GM12891 (cell line): ENCODE measurements around the gene DMC1. TPM values are rescaled to one million over a fixed set of nuclear protein-coding genes. Genes with fewer than 3 reads are reported as not detected.
A peak's percentile ranks its signal among the peaks of the same experiment; 100 is the strongest.
"Not testable (repeated sequence)": the region's sequence is repeated elsewhere in the genome, so short reads cannot be mapped to it uniquely, and the experiment has no call there.

Experiments
- DNase-seq: peaks from one replicate; pipeline ENCODE4 v3.0.0; 2011; ENCODE audit warnings: low spot score; ENCODE audit not compliant: insufficient read length
- FAIRE-seq: peaks from 2 replicates; lab custom pipeline; 2011; peaks lifted over from hg19 to GRCh38; lab: Jason Lieb, UNC
- PAX5 ChIP-seq: IDR thresholded peaks from 2 replicates; pipeline ENCODE4 v1.6.1; 2011; ENCODE audit warnings: low read length, moderate library complexity, mild to moderate bottlenecking; ENCODE audit not compliant: insufficient read depth, severe bottlenecking
- POLR2A ChIP-seq: IDR thresholded peaks from 2 replicates; pipeline ENCODE4 v1.6.1; 2011; ENCODE audit warnings: low read depth, low read length, control low read depth
- POLR2AphosphoS5 ChIP-seq: IDR thresholded peaks from 2 replicates; pipeline ENCODE4 v1.6.1; 2011; ENCODE audit warnings: low read depth, low read length, control low read depth
- POU2F2 ChIP-seq: IDR thresholded peaks from 2 replicates; pipeline ENCODE4 v1.6.1; 2011; ENCODE audit warnings: low read depth, mild to moderate bottlenecking, control low read depth, low read length, moderate library complexity
- SPI1 ChIP-seq: IDR thresholded peaks from 2 replicates; pipeline ENCODE4 v1.6.1; 2011; ENCODE audit warnings: low read depth, low read length, control low read depth
- TAF1 ChIP-seq: IDR thresholded peaks from 2 replicates; pipeline ENCODE4 v1.6.1; 2011; ENCODE audit warnings: low read depth, low read length, control low read depth
- polyA plus RNA-seq: library from polyadenylated mRNA; unstranded; fragments of >200 nt; gene quantifications from one replicate; pipeline ENCODE4 v1.2.1, GENCODE V29; 2012; ENCODE audit warnings: low read depth, missing spikeins, inconsistent platforms; ENCODE audit not compliant: missing spikeins

DMC1 gene
- polyA plus RNA-seq = 10.6 TPM

- FAIRE-seq (peak; percentile 95), DNase-seq (peak; percentile 93)
- no peak for TF ChIP-seq TAF1
- no peak for TF ChIP-seq PAX5
- TF ChIP-seq POLR2A = no peak
- no peak for TF ChIP-seq POU2F2
- no peak for TF ChIP-seq POLR2AphosphoS5
- TF ChIP-seq SPI1 = no peak; the same call in 1 of the 2 replicates
These were observed at the start of gene DMC1 for GRCh38 chr22:38569972-38570778. TSS of gene DMC1 (minus strand) at chr22:38570183. CDS start at chr22:38568256, 1,927 bp downstream.

GRCh38 chr22:38618682-38619081 is 48.7 kb upstream of the DMC1 start:
- DNase-seq (no peak), FAIRE-seq (no peak)
- TF ChIP-seq POLR2AphosphoS5 = no peak
- no peak for TF ChIP-seq PAX5
- no peak for TF ChIP-seq POLR2A
- TF ChIP-seq SPI1 = no peak
- no peak for TF ChIP-seq TAF1
- TF ChIP-seq POU2F2 = no peak

- DNase-seq = no peak
- FAIRE-seq = no peak
- TF ChIP-seq SPI1 = no peak
- no peak for TF ChIP-seq POLR2A
- TF ChIP-seq TAF1 = no peak
- no peak for TF ChIP-seq POLR2AphosphoS5
- no peak for TF ChIP-seq POU2F2
- TF ChIP-seq PAX5 = no peak
These were observed 48.3 kb upstream of the DMC1 start for GRCh38 chr22:38618258-38618657.

- FAIRE-seq, DNase-seq: not testable (repeated sequence)
These were observed 45.1 kb upstream of the DMC1 start for GRCh38 chr22:38615064-38615405.

- no peak for FAIRE-seq
These were observed 44.5 kb upstream of the DMC1 start for GRCh38 chr22:38614332-38615063.

GRCh38 chr22:38613588-38613987 is 43.6 kb upstream of the DMC1 start:
- FAIRE-seq = peak; percentile 60
- TF ChIP-seq PAX5 = peak; percentile 22
- no peak for TF ChIP-seq POLR2A
- DNase-seq = no peak

More at GRCh38 chr22:38614332-38615063, 44.5 kb upstream of the DMC1 start:
- no peak for DNase-seq
- no peak for TF ChIP-seq POU2F2
- no peak; the same call in 1 of the 2 replicates for TF ChIP-seq SPI1
- TF ChIP-seq PAX5 = no peak
- TF ChIP-seq POLR2AphosphoS5 = no peak
- TF ChIP-seq TAF1 = no peak

- TF ChIP-seq POLR2A = no peak
- TF ChIP-seq SPI1 = no peak
- no peak for TF ChIP-seq POLR2AphosphoS5
- no peak for TF ChIP-seq POU2F2
- TF ChIP-seq PAX5 = no peak
- no peak for TF ChIP-seq TAF1
- FAIRE-seq (peak; percentile 78), DNase-seq (no peak)
These were observed 42.4 kb upstream of the DMC1 start for GRCh38 chr22:38612217-38613006.

GRCh38 chr22:38611559-38611958 is 41.6 kb upstream of the DMC1 start:
- no peak for FAIRE-seq
- DNase-seq = no peak
- TF ChIP-seq POLR2AphosphoS5 (no peak), POU2F2 (no peak), TAF1 (no peak), POLR2A (no peak), SPI1 (no peak), PAX5 (no peak)

- FAIRE-seq = no peak
- TF ChIP-seq PAX5 (no peak), POU2F2 (no peak), TAF1 (no peak), POLR2A (no peak), POLR2AphosphoS5 (no peak), SPI1 (no peak)
- no peak for DNase-seq
These were observed 40.3 kb upstream of the DMC1 start for GRCh38 chr22:38610234-38610633.
